Fibroblast of lung (primary cell): ENCODE data around the gene PCLO.

ENCODE experiments used
- EZH2 ChIP-seq: IDR thresholded peaks from 2 replicates; pipeline ENCODE4 v1.5.1; 2012; ENCODE audit warnings: low read length, control low read depth, mild to moderate bottlenecking; ENCODE audit errors: missing control alignments
- TF ChIP-seq, protein P1 (sequence below), 2 donors: IDR thresholded peaks in 1 of 2; conservative IDR thresholded peaks in 1 of 2; 1 replicate in 1 of 2; 2 replicates in 1 of 2; pipeline ENCODE4 v1.5.1; 2011 to 2012; ENCODE audit warnings: low read length in 2 of 2, control low read depth in 1 of 2, inconsistent platforms in 1 of 2, low read depth in 1 of 2, mild to moderate bottlenecking in 1 of 2

DNA sequence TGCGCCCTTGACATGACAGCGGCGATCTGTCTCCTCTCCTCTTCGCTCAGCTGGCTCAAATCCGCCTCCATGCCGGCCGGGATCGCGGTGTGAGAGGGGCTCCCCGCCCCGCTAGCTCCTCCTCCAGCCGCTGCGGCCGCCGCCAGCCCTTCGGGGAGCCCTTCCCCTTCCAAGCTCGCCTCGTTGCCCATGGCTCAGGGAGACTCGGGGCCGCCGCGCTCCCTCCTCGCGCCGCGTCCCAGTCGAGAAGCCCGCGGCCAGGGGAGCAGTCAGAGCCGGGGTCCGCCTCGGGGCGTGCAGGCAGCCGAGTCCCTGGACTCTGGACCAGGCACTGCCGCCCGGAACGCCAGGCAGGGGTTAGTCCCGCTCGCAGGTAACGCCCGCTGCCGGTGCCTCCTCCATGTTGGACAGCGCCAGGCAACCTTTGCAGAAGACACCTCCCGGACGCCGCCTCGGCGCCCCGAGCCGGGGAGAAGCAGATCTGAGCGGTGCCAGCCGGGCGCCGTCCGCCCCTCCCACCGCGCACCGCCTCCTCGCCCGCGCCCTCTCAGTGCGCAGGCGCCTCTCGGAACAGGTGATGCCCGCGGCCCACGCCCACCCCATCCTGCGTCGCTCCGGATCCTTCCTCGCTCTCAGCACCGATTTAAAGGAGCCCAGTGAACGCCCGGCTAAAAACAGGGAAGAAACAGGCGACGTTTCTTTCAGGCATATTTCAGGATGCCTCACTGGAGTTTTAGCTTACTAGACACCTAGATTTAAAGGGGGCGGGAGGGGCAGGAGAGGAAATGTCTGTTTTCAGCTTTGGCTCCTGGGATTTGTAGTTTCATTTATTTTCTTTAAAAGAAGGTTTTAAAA lies at the start of gene PCLO:
- TF ChIP-seq, protein P1, sequence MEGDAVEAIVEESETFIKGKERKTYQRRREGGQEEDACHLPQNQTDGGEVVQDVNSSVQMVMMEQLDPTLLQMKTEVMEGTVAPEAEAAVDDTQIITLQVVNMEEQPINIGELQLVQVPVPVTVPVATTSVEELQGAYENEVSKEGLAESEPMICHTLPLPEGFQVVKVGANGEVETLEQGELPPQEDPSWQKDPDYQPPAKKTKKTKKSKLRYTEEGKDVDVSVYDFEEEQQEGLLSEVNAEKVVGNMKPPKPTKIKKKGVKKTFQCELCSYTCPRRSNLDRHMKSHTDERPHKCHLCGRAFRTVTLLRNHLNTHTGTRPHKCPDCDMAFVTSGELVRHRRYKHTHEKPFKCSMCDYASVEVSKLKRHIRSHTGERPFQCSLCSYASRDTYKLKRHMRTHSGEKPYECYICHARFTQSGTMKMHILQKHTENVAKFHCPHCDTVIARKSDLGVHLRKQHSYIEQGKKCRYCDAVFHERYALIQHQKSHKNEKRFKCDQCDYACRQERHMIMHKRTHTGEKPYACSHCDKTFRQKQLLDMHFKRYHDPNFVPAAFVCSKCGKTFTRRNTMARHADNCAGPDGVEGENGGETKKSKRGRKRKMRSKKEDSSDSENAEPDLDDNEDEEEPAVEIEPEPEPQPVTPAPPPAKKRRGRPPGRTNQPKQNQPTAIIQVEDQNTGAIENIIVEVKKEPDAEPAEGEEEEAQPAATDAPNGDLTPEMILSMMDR (conservative IDR thresholded peaks at IDR 0.05 in 1 of 2, IDR thresholded peaks at IDR 0.05 in 1 of 2; ENCODE audit: low read depth in 1 of 2, low read length in 2 of 2) = no peak
- TF ChIP-seq EZH2 = no peak
